ENCODE data around the gene NADSYN1.
"Not testable (repeated sequence)": the region's sequence is repeated elsewhere in the genome, so short reads cannot be mapped to it uniquely, and the experiment has no call there.

NADSYN1 gene

GRCh38 chr11:71518506-71519471 lies 65.8 kb downstream of the NADSYN1 start:
- DNase-seq = no peak
- Histone ChIP-seq H3K27me3 (replicated peaks; ENCODE audit: control insufficient read depth, insufficient read depth, low read length, poor library complexity, severe bottlenecking) (no peaks in the 10 kb centered on the region), H3K4me1 (ENCODE audit: control insufficient read depth, insufficient read depth, low read length, poor library complexity, severe bottlenecking) (no peaks in the 10 kb centered on the region), H3K36me3 (ENCODE audit: control insufficient read depth, insufficient read depth, low read length) (no peaks in the 10 kb centered on the region), H3K27ac (ENCODE audit: insufficient read depth, low read length, poor library complexity, severe bottlenecking) (no peak overlapping the region), H3K9me3 (ENCODE audit: control insufficient read depth, low read length) (no peaks in the 10 kb centered on the region), H3K4me3 (ENCODE audit: insufficient read depth, low read depth, low read length, poor library complexity, severe bottlenecking) (no peak overlapping the region)

- Histone ChIP-seq H3K27me3 (replicated peaks; ENCODE audit: control insufficient read depth, insufficient read depth, low read length, poor library complexity, severe bottlenecking) (no peaks in the 10 kb centered on the region), H3K36me3 (ENCODE audit: control insufficient read depth, insufficient read depth, low read length) (no peaks in the 10 kb centered on the region), H3K27ac (ENCODE audit: insufficient read depth, low read length, poor library complexity, severe bottlenecking) (no peak overlapping the region), H3K9me3 (ENCODE audit: control insufficient read depth, low read length) (no peaks in the 10 kb centered on the region), H3K4me3 (ENCODE audit: insufficient read depth, low read depth, low read length, poor library complexity, severe bottlenecking) (no peak overlapping the region), H3K4me1 (ENCODE audit: control insufficient read depth, insufficient read depth, low read length, poor library complexity, severe bottlenecking) (no peaks in the 10 kb centered on the region)
- DNase-seq = no peak
Measured at GRCh38 chr11:71519546-71519945, 66.5 kb downstream of the NADSYN1 start.

GRCh38 chr11:71525188-71525937 lies 72.4 kb downstream of the NADSYN1 start:
- Histone ChIP-seq H3K27ac (ENCODE audit: insufficient read depth, low read length, poor library complexity, severe bottlenecking) (no peak overlapping the region), H3K4me3 (ENCODE audit: insufficient read depth, low read depth, low read length, poor library complexity, severe bottlenecking) (no peak overlapping the region), H3K27me3 (replicated peaks; ENCODE audit: control insufficient read depth, insufficient read depth, low read length, poor library complexity, severe bottlenecking) (no peaks in the 10 kb centered on the region), H3K4me1 (ENCODE audit: control insufficient read depth, insufficient read depth, low read length, poor library complexity, severe bottlenecking) (no peaks in the 10 kb centered on the region), H3K36me3 (ENCODE audit: control insufficient read depth, insufficient read depth, low read length) (no peaks in the 10 kb centered on the region), H3K9me3 (ENCODE audit: control insufficient read depth, low read length) (no peaks in the 10 kb centered on the region)
- no peak for DNase-seq

GRCh38 chr11:71525938-71526495 lies 73.0 kb downstream of the NADSYN1 start:
- Histone ChIP-seq H3K27ac (ENCODE audit: insufficient read depth, low read length, poor library complexity, severe bottlenecking) (no peak overlapping the region), H3K27me3 (replicated peaks; ENCODE audit: control insufficient read depth, insufficient read depth, low read length, poor library complexity, severe bottlenecking) (no peaks in the 10 kb centered on the region), H3K4me1 (ENCODE audit: control insufficient read depth, insufficient read depth, low read length, poor library complexity, severe bottlenecking) (no peaks in the 10 kb centered on the region), H3K36me3 (ENCODE audit: control insufficient read depth, insufficient read depth, low read length) (no peaks in the 10 kb centered on the region), H3K9me3 (ENCODE audit: control insufficient read depth, low read length) (no peaks in the 10 kb centered on the region), H3K4me3 (ENCODE audit: insufficient read depth, low read depth, low read length, poor library complexity, severe bottlenecking) (no peak overlapping the region)
- no peak for DNase-seq

GRCh38 chr11:71526796-71527575 lies 74.0 kb downstream of the NADSYN1 start, which contains the start of gene KRTAP5-7:
Gene KRTAP5-7, plus strand, starts transcription at chr11:71527267. Its CDS starts 34 bp downstream, at chr11:71527301.
- not testable (repeated sequence) for DNase-seq

GRCh38 chr11:71527576-71528210 lies 74.7 kb downstream of the NADSYN1 start:
- no peak overlapping the region for H3K27ac ChIP-seq (ENCODE audit: insufficient read depth, low read length, poor library complexity, severe bottlenecking)
- no peak overlapping the region for H3K4me3 ChIP-seq (ENCODE audit: insufficient read depth, low read depth, low read length, poor library complexity, severe bottlenecking)
- no peak for DNase-seq
- H3K27me3 ChIP-seq (replicated peaks; ENCODE audit: control insufficient read depth, insufficient read depth, low read length, poor library complexity, severe bottlenecking) = no peaks in the 10 kb centered on the region
- no peaks in the 10 kb centered on the region for H3K4me1 ChIP-seq (ENCODE audit: control insufficient read depth, insufficient read depth, low read length, poor library complexity, severe bottlenecking)
- H3K36me3 ChIP-seq (ENCODE audit: control insufficient read depth, insufficient read depth, low read length) = no peaks in the 10 kb centered on the region
- no peaks in the 10 kb centered on the region for H3K9me3 ChIP-seq (ENCODE audit: control insufficient read depth, low read length)

More at GRCh38 chr11:71526796-71527575, 74.0 kb downstream of the NADSYN1 start, which contains the start of gene KRTAP5-7:
- not testable (repeated sequence) for H3K27me3 ChIP-seq (replicated peaks; ENCODE audit: control insufficient read depth, insufficient read depth, low read length, poor library complexity, severe bottlenecking); H3K36me3 ChIP-seq (ENCODE audit: control insufficient read depth, insufficient read depth, low read length); H3K4me3 ChIP-seq (ENCODE audit: insufficient read depth, low read depth, low read length, poor library complexity, severe bottlenecking); H3K27ac ChIP-seq (ENCODE audit: insufficient read depth, low read length, poor library complexity, severe bottlenecking); H3K9me3 ChIP-seq (ENCODE audit: control insufficient read depth, low read length); H3K4me1 ChIP-seq (ENCODE audit: control insufficient read depth, insufficient read depth, low read length, poor library complexity, severe bottlenecking)

- Histone ChIP-seq H3K4me3 (ENCODE audit: insufficient read depth, low read depth, low read length, poor library complexity, severe bottlenecking) (no peak overlapping the region), H3K27me3 (replicated peaks; ENCODE audit: control insufficient read depth, insufficient read depth, low read length, poor library complexity, severe bottlenecking) (no peaks in the 10 kb centered on the region), H3K36me3 (ENCODE audit: control insufficient read depth, insufficient read depth, low read length) (no peaks in the 10 kb centered on the region), H3K4me1 (ENCODE audit: control insufficient read depth, insufficient read depth, low read length, poor library complexity, severe bottlenecking) (no peaks in the 10 kb centered on the region), H3K9me3 (ENCODE audit: control insufficient read depth, low read length) (no peaks in the 10 kb centered on the region), H3K27ac (ENCODE audit: insufficient read depth, low read length, poor library complexity, severe bottlenecking) (no peak overlapping the region)
- DNase-seq = no peak
Measured at GRCh38 chr11:71530602-71531001, 77.6 kb downstream of the NADSYN1 start.

GRCh38 chr11:71532036-71532610 lies 79.1 kb downstream of the NADSYN1 start:
- no peak for DNase-seq
- Histone ChIP-seq H3K36me3 (ENCODE audit: control insufficient read depth, insufficient read depth, low read length) (no peaks in the 10 kb centered on the region), H3K9me3 (ENCODE audit: control insufficient read depth, low read length) (no peaks in the 10 kb centered on the region), H3K4me1 (ENCODE audit: control insufficient read depth, insufficient read depth, low read length, poor library complexity, severe bottlenecking) (no peaks in the 10 kb centered on the region), H3K27ac (ENCODE audit: insufficient read depth, low read length, poor library complexity, severe bottlenecking) (no peak overlapping the region), H3K4me3 (ENCODE audit: insufficient read depth, low read depth, low read length, poor library complexity, severe bottlenecking) (no peak overlapping the region), H3K27me3 (replicated peaks; ENCODE audit: control insufficient read depth, insufficient read depth, low read length, poor library complexity, severe bottlenecking) (no peaks in the 10 kb centered on the region)

All from effector memory CD4-positive, alpha-beta T cell (primary cell).